Mesendoderm (in vitro differentiated cells): Measurements from ENCODE around the gene PELI1.
A peak's percentile ranks its signal among the peaks of the same experiment; 100 is the strongest.
"Not testable (repeated sequence)": the region's sequence is repeated elsewhere in the genome, so short reads cannot be mapped to it uniquely, and the experiment has no call there.

Experiments
- DNase-seq: peaks from one replicate; pipeline ENCODE4 v3.0.0; 2013
- H2AK5ac ChIP-seq: 2 replicates; pipeline ENCODE4 v1.6.1; 2013; ENCODE audit warnings: low read length, inconsistent platforms
- H2BK120ac ChIP-seq: 2 replicates; pipeline ENCODE4 v1.6.1; 2013; ENCODE audit warnings: low read depth, mild to moderate bottlenecking, low read length, moderate library complexity, mixed read lengths
- H2BK15ac ChIP-seq: replicated peaks from 2 replicates; pipeline ENCODE4 v1.6.1; 2013; ENCODE audit warnings: low read depth, mild to moderate bottlenecking, moderate library complexity
- H2BK5ac ChIP-seq: 2 replicates; pipeline ENCODE4 v1.6.1; 2013; ENCODE audit warnings: low read length, inconsistent platforms
- H3K18ac ChIP-seq: 2 replicates; pipeline ENCODE4 v1.6.1; 2013; ENCODE audit warnings: mild to moderate bottlenecking, low read length, mixed read lengths
- H3K23ac ChIP-seq: one replicate; pipeline ENCODE4 v1.6.1; 2013; ENCODE audit warnings: low read length
- H3K27ac ChIP-seq: 2 replicates; pipeline ENCODE4 v1.5.1; 2013; ENCODE audit warnings: low read depth, mild to moderate bottlenecking, inconsistent platforms, low read length, moderate library complexity
- H3K27me3 ChIP-seq: 2 replicates; pipeline ENCODE4 v1.6.1; 2013; ENCODE audit warnings: low read length, control low read depth, mild to moderate bottlenecking, inconsistent platforms; ENCODE audit not compliant: insufficient read depth, poor library complexity
- H3K36me3 ChIP-seq: 2 replicates; pipeline ENCODE4 v1.6.1; 2013; ENCODE audit warnings: low read length, inconsistent platforms; ENCODE audit not compliant: control insufficient read depth, insufficient read depth
- H3K4ac ChIP-seq: one replicate; pipeline ENCODE4 v1.6.1; 2013; ENCODE audit warnings: low read depth, mild to moderate bottlenecking, low read length, moderate library complexity
- H3K4me1 ChIP-seq: 2 replicates; pipeline ENCODE4 v1.6.1; 2013; ENCODE audit warnings: low read depth, low read length, inconsistent platforms; ENCODE audit not compliant: control insufficient read depth
- H3K4me2 ChIP-seq: 2 replicates; pipeline ENCODE4 v1.6.1; 2013; ENCODE audit warnings: low read length
- H3K4me3 ChIP-seq: 2 replicates; pipeline ENCODE4 v1.5.1; 2013; ENCODE audit warnings: mild to moderate bottlenecking, low read length
- H3K56ac ChIP-seq: one replicate; pipeline ENCODE4 v1.6.1; 2013; ENCODE audit warnings: low read length
- H3K79me1 ChIP-seq: 2 replicates; pipeline ENCODE4 v1.6.1; 2013; ENCODE audit warnings: low read length, inconsistent platforms
- H3K79me2 ChIP-seq: 2 replicates; pipeline ENCODE4 v1.6.1; 2013; ENCODE audit warnings: mild to moderate bottlenecking, low read length; ENCODE audit not compliant: control insufficient read depth, insufficient read depth
- H3K9ac ChIP-seq: 2 replicates; pipeline ENCODE4 v1.6.1; 2013; ENCODE audit warnings: low read length, inconsistent platforms
- H4K5ac ChIP-seq: one replicate; pipeline ENCODE4 v1.6.1; 2013; ENCODE audit warnings: low read length
- H4K8ac ChIP-seq: one replicate; pipeline ENCODE4 v1.6.1; 2013; ENCODE audit warnings: low read depth, mild to moderate bottlenecking, control low read depth, low read length, moderate library complexity
- WGBS: extraction: QIAGEN DNeasy Blood & Tissue Kit; methylation state at CpG from one replicate; pipeline ENCODE4 v1.1.7; 2013; ENCODE audit warnings: low lambda C conversion rate, missing lambda C conversion rate; ENCODE audit not compliant: insufficient coverage; ENCODE audit errors: extremely low coverage; 5-methylcytosine and 5-hydroxymethylcytosine counted together

Gene PELI1

DNA sequence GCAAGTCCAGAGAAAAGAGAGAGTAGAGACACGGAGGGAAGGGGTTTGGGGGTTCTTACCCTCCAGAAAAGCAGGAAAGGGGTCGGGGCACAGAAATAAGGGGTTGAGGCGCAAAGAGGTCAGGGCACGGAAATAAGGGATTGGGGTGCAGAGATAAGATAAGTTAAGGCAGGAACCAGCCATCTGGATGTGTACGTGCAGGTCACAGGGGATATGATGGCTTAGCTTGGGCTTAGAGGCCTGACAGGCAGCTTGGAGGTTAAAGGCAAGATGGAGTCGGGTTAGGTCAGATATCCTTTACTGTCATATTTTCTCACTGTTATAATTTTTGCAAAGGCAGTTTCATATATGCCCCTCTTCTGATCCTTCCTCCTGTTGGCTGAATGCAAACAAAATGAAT, 64.5 kb downstream of the PELI1 start:
- not testable (repeated sequence) for H3K56ac ChIP-seq, H3K9ac ChIP-seq, H4K8ac ChIP-seq, H3K4me1 ChIP-seq, DNase-seq, H3K4me2 ChIP-seq, H3K79me1 ChIP-seq, H2BK120ac ChIP-seq, H3K79me2 ChIP-seq, H3K4ac ChIP-seq, H3K4me3 ChIP-seq, H2BK15ac ChIP-seq, H3K27ac ChIP-seq, H3K27me3 ChIP-seq, H3K23ac ChIP-seq, H3K36me3 ChIP-seq
- peak overlapping the region; percentile 80 for H3K18ac ChIP-seq
- peak overlapping the region; percentile 50 for H2BK5ac ChIP-seq
- peak overlapping the region; percentile 65 for H2AK5ac ChIP-seq
- no CpG with 5 or more reads among the region's 6 CpGs for WGBS
- H4K5ac ChIP-seq = peak overlapping the region; percentile 56

DNA sequence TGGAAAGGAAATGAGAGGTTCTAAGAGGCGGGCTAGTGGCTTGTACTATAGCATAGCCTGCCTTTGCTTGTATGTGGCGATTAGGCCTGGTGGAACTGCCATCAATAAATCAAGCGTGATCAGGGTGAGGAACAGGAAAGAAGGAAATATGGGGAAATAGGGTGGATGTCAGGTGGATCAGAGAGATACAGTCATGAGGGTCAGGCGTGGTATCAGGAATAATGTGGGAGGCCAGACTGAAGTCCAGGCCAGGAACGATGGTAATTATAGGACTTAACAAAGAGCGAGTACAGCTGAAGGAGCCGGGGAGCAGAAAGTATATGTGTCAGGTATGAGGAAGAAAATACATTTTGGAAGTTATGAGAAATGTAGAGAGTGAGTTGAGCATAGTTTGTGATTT, 67.4 kb downstream of the PELI1 start:
- H2AK5ac ChIP-seq, H2BK120ac ChIP-seq, H3K79me2 ChIP-seq, H2BK15ac ChIP-seq, H3K4me3 ChIP-seq, H3K36me3 ChIP-seq, H4K5ac ChIP-seq, H3K56ac ChIP-seq, H3K27ac ChIP-seq, DNase-seq, H4K8ac ChIP-seq, H3K4ac ChIP-seq, H3K23ac ChIP-seq, H3K18ac ChIP-seq, H3K4me1 ChIP-seq, H3K27me3 ChIP-seq, H3K9ac ChIP-seq, H2BK5ac ChIP-seq, H3K4me2 ChIP-seq, H3K79me1 ChIP-seq: not testable (repeated sequence)
- no CpG with 5 or more reads among the region's 7 CpGs for WGBS

DNA sequence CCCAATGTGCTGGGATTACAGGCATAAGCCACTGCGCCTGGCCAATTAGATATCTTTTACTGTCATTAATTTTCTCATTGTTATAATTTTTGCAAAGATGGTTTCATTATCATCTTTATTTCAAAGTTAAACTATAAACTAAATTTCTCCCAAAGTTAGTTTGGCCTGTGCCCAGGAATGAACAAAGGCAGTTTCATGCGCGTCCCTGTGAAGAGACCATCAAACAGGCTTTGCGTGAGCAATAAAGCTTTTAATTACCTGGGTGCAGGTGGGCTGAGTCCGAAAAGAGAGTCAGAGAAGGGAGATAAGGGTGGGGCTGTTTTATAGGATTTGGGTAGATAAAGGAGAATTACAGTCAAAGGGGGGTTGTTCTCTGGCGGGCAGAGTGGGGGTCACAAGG, 69.6 kb downstream of the PELI1 start:
- DNase-seq, H3K79me1 ChIP-seq, H2BK5ac ChIP-seq, H2AK5ac ChIP-seq, H3K23ac ChIP-seq, H4K5ac ChIP-seq, H3K56ac ChIP-seq, H3K4me2 ChIP-seq, H3K27me3 ChIP-seq, H2BK15ac ChIP-seq, H3K36me3 ChIP-seq, H3K9ac ChIP-seq, H3K4me1 ChIP-seq, H3K79me2 ChIP-seq, H3K27ac ChIP-seq, H2BK120ac ChIP-seq, H4K8ac ChIP-seq, H3K18ac ChIP-seq, H3K4me3 ChIP-seq: not testable (repeated sequence)
- no CpG with 5 or more reads among the region's 6 CpGs for WGBS
- H3K4ac ChIP-seq = peak overlapping the region; percentile 4

DNA sequence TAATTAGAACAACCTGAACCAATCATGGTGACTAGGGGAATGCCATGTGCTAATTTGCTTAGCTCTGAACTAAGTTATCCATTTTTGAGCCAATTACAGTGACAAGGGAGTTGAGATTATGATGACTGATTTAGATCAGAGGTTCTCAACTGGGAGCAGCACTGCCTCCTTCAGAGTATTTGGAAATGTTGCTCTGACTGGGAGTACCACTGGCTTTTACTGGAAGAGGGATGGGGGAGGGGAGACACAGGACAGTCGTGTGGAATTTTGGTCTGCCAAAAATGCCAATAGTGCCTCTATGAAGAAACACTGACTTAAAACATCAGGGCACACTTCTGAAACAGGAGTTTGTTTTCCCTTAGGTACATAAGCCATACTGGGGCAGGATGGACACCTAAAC, 76.9 kb downstream of the PELI1 start:
- no peak overlapping the region for H3K9ac ChIP-seq
- H2BK5ac ChIP-seq = no peak overlapping the region
- peak; percentile 67 for DNase-seq
- no peak overlapping the region for H2BK120ac ChIP-seq
- H3K27ac ChIP-seq = no peak overlapping the region
- H3K4ac ChIP-seq = no peak overlapping the region
- no peak overlapping the region for H3K18ac ChIP-seq
- H4K5ac ChIP-seq = no peak overlapping the region
- peaks cover 2% of the 10 kb centered on the region for H3K4me1 ChIP-seq
- WGBS = no CpG with 5 or more reads among the region's 1 CpG
- H3K4me2 ChIP-seq = no peak overlapping the region
- H3K23ac ChIP-seq = no peak overlapping the region
- no peaks in the 10 kb centered on the region for H3K79me1 ChIP-seq
- no peak overlapping the region for H2BK15ac ChIP-seq
- H3K4me3 ChIP-seq = no peak overlapping the region
- H2AK5ac ChIP-seq = no peak overlapping the region
- H3K27me3 ChIP-seq = no peaks in the 10 kb centered on the region
- no peaks in the 10 kb centered on the region for H3K36me3 ChIP-seq
- H3K79me2 ChIP-seq = no peaks in the 10 kb centered on the region
- no peak overlapping the region for H4K8ac ChIP-seq
- no peak overlapping the region for H3K56ac ChIP-seq

DNA sequence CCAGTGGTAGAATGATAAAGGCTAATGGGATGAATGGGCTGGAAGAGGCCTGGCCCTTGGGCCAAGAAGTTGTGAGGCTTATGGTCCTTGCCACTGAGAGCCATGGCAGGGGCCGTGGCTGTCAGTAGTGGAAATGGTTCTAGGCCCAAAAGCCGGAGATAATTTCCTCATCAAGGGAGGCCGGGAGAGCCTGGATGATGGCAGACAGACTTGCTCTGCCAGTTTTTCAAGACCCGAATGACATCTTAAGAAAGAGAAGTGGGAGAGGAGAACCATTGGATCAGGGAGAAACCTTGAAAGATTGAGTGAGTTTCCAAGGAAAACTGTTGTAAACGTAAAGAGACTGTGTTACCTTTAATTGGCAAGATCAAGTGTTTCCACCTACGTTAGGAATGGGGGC, 78.7 kb downstream of the PELI1 start:
- Histone ChIP-seq H3K27ac (no peak overlapping the region), H3K56ac (peak overlapping the region; percentile 47), H3K18ac (no peak overlapping the region), H3K23ac (peak overlapping the region; percentile 50), H3K4me1 (peaks cover 2% of the 10 kb centered on the region), H2BK15ac (peak overlapping the region; percentile 42), H3K79me2 (no peaks in the 10 kb centered on the region), H3K4me3 (no peak overlapping the region), H3K4ac (peak overlapping the region; percentile 43), H3K9ac (no peak overlapping the region), H3K4me2 (no peak overlapping the region), H3K79me1 (no peaks in the 10 kb centered on the region), H2BK120ac (no peak overlapping the region), H4K5ac (no peak overlapping the region), H2AK5ac (no peak overlapping the region), H3K27me3 (no peaks in the 10 kb centered on the region), H2BK5ac (no peak overlapping the region), H3K36me3 (no peaks in the 10 kb centered on the region), H4K8ac (no peak overlapping the region)
- DNase-seq = no peak
- WGBS = no CpG with 5 or more reads among the region's 6 CpGs

DNA sequence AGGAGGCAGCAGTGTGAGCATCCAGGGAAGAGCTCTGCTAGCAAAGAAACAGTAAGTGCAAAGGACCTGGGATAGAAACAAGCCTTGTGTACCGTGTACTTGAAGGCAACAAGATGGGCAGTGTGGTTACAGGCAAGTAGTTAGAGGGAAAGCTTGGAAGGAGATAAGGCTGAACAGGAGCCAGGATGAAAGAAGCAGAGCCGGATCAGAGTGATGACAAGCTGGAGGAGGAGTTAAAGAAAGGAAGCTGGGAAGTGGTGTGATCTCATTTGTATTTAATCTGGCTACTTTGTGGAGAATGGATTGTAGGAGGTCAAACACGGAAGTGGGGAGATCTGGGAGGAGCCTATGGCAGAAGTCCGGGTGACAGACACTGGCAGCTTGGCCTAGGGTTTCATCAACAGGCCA, 80.3 kb downstream of the PELI1 start:
- Histone ChIP-seq H2BK5ac (no peak overlapping the region), H3K27ac (no peak overlapping the region), H3K4ac (no peak overlapping the region), H3K23ac (no peak overlapping the region), H3K4me1 (peaks cover 2% of the 10 kb centered on the region), H2AK5ac (no peak overlapping the region), H3K79me2 (no peaks in the 10 kb centered on the region), H3K27me3 (no peaks in the 10 kb centered on the region), H2BK120ac (no peak overlapping the region), H3K4me2 (no peak overlapping the region), H3K4me3 (no peak overlapping the region), H3K56ac (no peak overlapping the region), H3K18ac (peak overlapping the region; percentile 57), H2BK15ac (no peak overlapping the region), H4K8ac (no peak overlapping the region), H4K5ac (no peak overlapping the region), H3K36me3 (no peaks in the 10 kb centered on the region), H3K79me1 (no peaks in the 10 kb centered on the region), H3K9ac (no peak overlapping the region)
- no CpG with 5 or more reads among the region's 4 CpGs for WGBS
- DNase-seq = peak; percentile 87
